SK-N-SH (cell line): ENCODE data around the gene CLIC5. TPM values are rescaled to one million over a fixed set of nuclear protein-coding genes. Genes with fewer than 3 reads are reported as not detected.

ENCODE experiments used
- CTCF ChIA-PET: fragments of 300-600, 350-600 bp; formaldehyde crosslinking; extraction: SDS; loops from one replicate; lab custom pipeline; 2021; lab: Yijun Ruan, JAX
- POLR2A ChIA-PET: fragments of 350-600 bp; sonication (Branson Sonifier 250); formaldehyde crosslinking; extraction: SDS; loops from one replicate; lab custom pipeline; 2020; ENCODE audit warnings: antibody characterized with exemption, inconsistent platforms; lab: Yijun Ruan, JAX
- DNase-seq: peaks from one replicate; pipeline ENCODE4 v3.0.0; 2012
- H2AFZ ChIP-seq: fragments of 200-600 bp; sonication (generic); 2 replicates; pipeline ENCODE4 v1.8.1; 2016; ENCODE audit warnings: antibody characterized with exemption, mild to moderate bottlenecking, low read depth
- H3F3A ChIP-seq: fragments of 200-600 bp; sonication (generic); replicated peaks from 2 replicates; pipeline ENCODE3; 2016; ENCODE audit warnings: antibody characterized with exemption, mild to moderate bottlenecking; ENCODE audit not compliant: insufficient read depth
- H3K27ac ChIP-seq, 2 experiments: fragments of 200-500 bp in 1 of 2; fragments of 200-600 bp in 1 of 2; sonication (Bioruptor generic) in 1 of 2; sonication (generic), shearing (Covaris generic) in 1 of 2; 2 replicates each; pipeline versions ENCODE4 v1.5.1 to v1.6.1; 2014 to 2016; ENCODE audit warnings: low read depth in 2 of 2, inconsistent platforms in 1 of 2, low read length in 1 of 2, mild to moderate bottlenecking in 1 of 2, mixed read lengths in 1 of 2
- H3K27me3 ChIP-seq: fragments of 200-600 bp; sonication (generic), shearing (Covaris generic); 2 replicates; pipeline ENCODE4 v1.6.1; 2016; ENCODE audit warnings: mixed run types; ENCODE audit not compliant: insufficient read depth
- H3K36me3 ChIP-seq, 2 experiments: fragments of 200-500 bp in 1 of 2; fragments of 200-600 bp in 1 of 2; sonication (Bioruptor generic) in 1 of 2; sonication (generic) in 1 of 2; replicated peaks in 1 of 2; 2 replicates each; pipeline versions ENCODE3 to v1.5.1; 2014 to 2016; ENCODE audit warnings: low read length in 1 of 2, mild to moderate bottlenecking in 1 of 2; ENCODE audit not compliant: insufficient read depth in 2 of 2, control insufficient read depth in 1 of 2
- H3K4me1 ChIP-seq, 2 experiments: fragments of 200-500 bp in 1 of 2; fragments of 200-600 bp in 1 of 2; sonication (Bioruptor generic) in 1 of 2; sonication (generic), shearing (Covaris generic) in 1 of 2; 2 replicates each; pipeline versions ENCODE4 v1.5.1 to v1.6.1; 2014 to 2016; ENCODE audit warnings: low read depth in 1 of 2, low read length in 1 of 2, mixed run types in 1 of 2; ENCODE audit not compliant: insufficient read depth in 2 of 2, control insufficient read depth in 1 of 2
- H3K4me2 ChIP-seq: fragments of 200-600 bp; sonication (generic), shearing (Covaris generic); 2 replicates; pipeline ENCODE4 v1.6.1; 2017; ENCODE audit warnings: mixed run types
- H3K4me3 ChIP-seq, 2 experiments: fragments of 200-500 bp in 1 of 2; fragments of 200-600 bp in 1 of 2; sonication (Bioruptor generic) in 1 of 2; sonication (generic), shearing (Covaris generic) in 1 of 2; 2 replicates each; pipeline versions ENCODE4 v1.5.1 to v1.8.1; 2014 to 2016; ENCODE audit warnings: low read depth in 2 of 2, inconsistent platforms in 1 of 2, low read length in 1 of 2, mild to moderate bottlenecking in 1 of 2, mixed read lengths in 1 of 2, moderate library complexity in 1 of 2
- H3K79me2 ChIP-seq: fragments of 200-600 bp; sonication (generic); 2 replicates; pipeline ENCODE4 v1.8.1; 2017; ENCODE audit warnings: mild to moderate bottlenecking; ENCODE audit not compliant: insufficient read depth
- H3K9ac ChIP-seq: fragments of 200-600 bp; sonication (generic); 2 replicates; pipeline ENCODE4 v1.6.1; 2017; ENCODE audit warnings: mixed run types
- H3K9me2 ChIP-seq: fragments of 200-600 bp; sonication (generic); 2 replicates; pipeline ENCODE4 v1.6.1; 2017; ENCODE audit warnings: mixed run types
- H3K9me3 ChIP-seq: fragments of 200-600 bp; sonication (generic); 2 replicates; pipeline ENCODE4 v1.6.1; 2017; ENCODE audit warnings: mixed run types, mild to moderate bottlenecking, moderate library complexity
- H4K20me1 ChIP-seq: fragments of 200-600 bp; sonication (generic); 2 replicates; pipeline ENCODE4 v1.6.1; 2017; ENCODE audit warnings: mild to moderate bottlenecking, mixed run types; ENCODE audit not compliant: insufficient read depth
- EZH2phosphoT487 ChIP-seq: fragments of 200-600 bp; sonication (generic); IDR thresholded peaks from 2 replicates; pipeline ENCODE4 v1.6.1; 2017; ENCODE audit warnings: low read depth, mixed run types, mild to moderate bottlenecking, antibody characterized with exemption, moderate library complexity, borderline replicate concordance
- GABPA ChIP-seq: IDR thresholded peaks from 2 replicates; pipeline ENCODE4 v1.4.0; 2012; ENCODE audit warnings: low read depth, mild to moderate bottlenecking
- MAX ChIP-seq: IDR thresholded peaks from 2 replicates; pipeline ENCODE4 v1.4.0; 2012; ENCODE audit warnings: low read depth
- MXI1 ChIP-seq: IDR thresholded peaks from 2 replicates; pipeline ENCODE4 v1.6.1; 2012; ENCODE audit warnings: mild to moderate bottlenecking, low read depth, low read length, improper control_type of control experiment
- NFIC ChIP-seq: IDR thresholded peaks from 2 replicates; pipeline ENCODE4 v1.4.0; 2012; ENCODE audit warnings: borderline replicate concordance
- RAD21 ChIP-seq: IDR thresholded peaks from 2 replicates; pipeline ENCODE4 v1.6.1; 2012; ENCODE audit warnings: mild to moderate bottlenecking, low read length
- RCOR1 ChIP-seq: fragments of 150-350 bp; IDR thresholded peaks from 2 replicates; pipeline ENCODE4 v1.6.1; 2017; ENCODE audit warnings: antibody characterized with exemption, low read length
- RXRA ChIP-seq: IDR thresholded peaks from 2 replicates; pipeline ENCODE4 v1.4.0; 2012; ENCODE audit warnings: low read depth, mild to moderate bottlenecking, borderline replicate concordance
- SMC3 ChIP-seq: IDR thresholded peaks from 2 replicates; pipeline ENCODE4 v1.6.1; 2012; ENCODE audit warnings: low read depth, low read length, improper control_type of control experiment
- USF1 ChIP-seq: IDR thresholded peaks from 2 replicates; pipeline ENCODE4 v1.4.0; 2012; ENCODE audit warnings: low read depth, borderline replicate concordance
- USF2 ChIP-seq: fragments of 150-350 bp; IDR thresholded peaks from 2 replicates; pipeline ENCODE4 v1.6.1; 2017; ENCODE audit warnings: antibody characterized with exemption, low read length, low read depth, borderline replicate concordance
- YY1 ChIP-seq: IDR thresholded peaks from 2 replicates; pipeline ENCODE4 v1.4.0; 2012; ENCODE audit warnings: low read depth, mild to moderate bottlenecking
- WGBS: methylation state at CpG from one replicate; pipeline ENCODE4 v1.1.6; 2017; ENCODE audit warnings: low lambda C conversion rate; 5-methylcytosine and 5-hydroxymethylcytosine counted together
- polyA plus RNA-seq, 3 experiments: library from polyadenylated mRNA; depleted of rRNA; stranded (reverse); fragments of >200 nt; gene quantifications; 2 replicates each; pipeline ENCODE4 v1.2.3, GENCODE V29; 2012
- TF ChIP-seq, protein P1 (sequence below): fragments of 200-600 bp; sonication (generic); IDR thresholded peaks from 2 replicates; pipeline ENCODE4 v1.6.1; 2017; ENCODE audit warnings: antibody characterized with exemption, mild to moderate bottlenecking, moderate library complexity

CLIC5 gene
- polyA plus RNA-seq, 1 of the 3 experiments (the other 2 are of a cell fraction) = 0.03 TPM

DNA sequence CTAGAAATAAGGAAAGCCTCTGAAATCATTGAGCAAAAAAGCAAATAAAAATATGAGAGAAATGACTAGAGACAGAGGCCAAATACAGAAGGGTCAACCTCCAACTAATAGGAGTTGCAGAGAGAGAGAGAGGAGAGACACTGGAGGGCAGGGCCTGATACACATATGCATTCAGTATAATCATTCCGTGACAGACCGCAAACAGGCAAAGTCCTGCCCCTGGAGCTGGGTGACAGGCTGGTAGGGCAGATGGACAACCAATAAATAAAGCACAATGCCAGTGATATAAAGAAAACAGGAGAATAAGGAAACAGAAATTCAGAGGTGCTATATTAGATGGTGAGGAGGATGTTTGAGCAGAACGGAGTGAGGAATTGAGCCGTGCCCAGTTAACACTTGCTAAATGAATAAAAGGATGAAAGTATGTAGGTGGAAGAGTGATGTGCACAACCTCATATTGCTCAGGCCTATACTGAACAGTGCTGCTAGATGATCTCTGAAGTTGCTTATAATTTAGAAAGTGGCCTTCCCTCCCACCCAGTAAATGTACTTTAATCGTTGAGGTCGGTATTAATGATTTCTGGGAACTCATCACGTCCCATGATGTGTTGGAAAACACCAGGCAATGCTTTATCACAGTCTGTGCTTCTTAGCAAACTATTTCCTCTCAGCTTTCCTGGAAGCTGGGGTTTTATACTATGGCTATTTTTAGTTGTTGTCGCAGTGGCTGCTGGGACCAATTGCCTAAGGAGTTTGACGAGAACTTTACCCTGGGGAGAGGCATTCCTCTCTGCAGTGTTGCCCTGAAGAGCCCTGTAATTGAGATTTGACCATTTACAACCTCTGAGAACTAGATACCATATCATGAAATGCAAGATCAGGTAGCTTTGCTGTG lies 37.6 kb upstream of the CLIC5 start:
- no peak overlapping the region for H3K27ac ChIP-seq
- no peaks in the 10 kb centered on the region for H3F3A ChIP-seq
- H3K36me3 ChIP-seq = no peaks in the 10 kb centered on the region
- no peak overlapping the region for H3K9ac ChIP-seq
- H3K27me3 ChIP-seq = peaks cover 10% of the 10 kb centered on the region; the same call in 1 of the 2 replicates
- no peaks in the 10 kb centered on the region for H4K20me1 ChIP-seq
- TF ChIP-seq USF2 = no peak
- no peak for TF ChIP-seq MXI1
- TF ChIP-seq EZH2phosphoT487 = no peak
- TF ChIP-seq USF1 = no peak
- WGBS = 4% methylated on average over 9 of the region's 9 CpGs
- H3K4me2 ChIP-seq = no peak overlapping the region
- H2AFZ ChIP-seq = no peak overlapping the region
- H3K9me3 ChIP-seq = no peaks in the 10 kb centered on the region
- no peak overlapping the region for H3K4me3 ChIP-seq
- ChIA-PET POLR2A (no interaction called here), CTCF (interaction anchor here (0.8 kb wide), 1 partner anchor 37 kb away, joined by 5 read pairs; no protein-coding TSS in a partner anchor)
- H3K4me1 ChIP-seq = no peaks in the 10 kb centered on the region
- no peak for DNase-seq
- no peaks in the 10 kb centered on the region for H3K9me2 ChIP-seq
- H3K79me2 ChIP-seq = no peaks in the 10 kb centered on the region

DNA sequence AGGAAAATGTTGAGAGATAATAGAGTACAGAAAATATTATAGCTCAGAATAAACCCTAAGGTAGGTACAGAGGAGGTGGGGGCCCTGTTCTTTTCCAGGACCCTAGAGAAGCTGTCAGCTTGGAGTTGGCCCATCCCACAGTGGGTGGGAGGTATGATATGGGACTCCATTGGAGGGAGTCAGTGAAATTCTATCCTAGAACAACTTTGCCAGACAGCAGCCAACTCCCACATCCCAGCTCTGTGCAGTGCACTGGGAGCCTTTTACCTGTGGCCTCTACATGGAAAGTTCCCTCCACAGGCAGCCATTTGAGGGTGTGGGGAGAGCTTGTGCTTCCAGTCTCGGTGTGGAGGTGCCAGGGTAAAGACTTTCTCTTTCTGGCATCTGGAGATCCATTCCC lies 36.8 kb upstream of the CLIC5 start:
- WGBS = 0% methylated on average over 1 of the region's 1 CpG
- Histone ChIP-seq H3K4me1 (no peaks in the 10 kb centered on the region), H4K20me1 (no peaks in the 10 kb centered on the region), H3K9me2 (no peaks in the 10 kb centered on the region), H3K36me3 (no peaks in the 10 kb centered on the region), H3F3A (no peaks in the 10 kb centered on the region), H3K27ac (no peak overlapping the region), H3K4me2 (no peak overlapping the region), H3K27me3 (peaks cover 10% of the 10 kb centered on the region; the same call in 1 of the 2 replicates), H3K79me2 (no peaks in the 10 kb centered on the region), H3K9me3 (no peaks in the 10 kb centered on the region), H3K9ac (no peak overlapping the region), H2AFZ (no peak overlapping the region), H3K4me3 (no peak overlapping the region)
- ChIA-PET POLR2A (no interaction called here), CTCF (interaction anchor here (0.8 kb wide), 1 partner anchor 37 kb away, joined by 5 read pairs; no protein-coding TSS in a partner anchor)
- no peak for DNase-seq
- TF ChIP-seq SMC3 = no peak
- TF ChIP-seq MAX = no peak
- no peak for TF ChIP-seq GABPA

- no peak for DNase-seq
- no peak overlapping the region for H3K9ac ChIP-seq
- H3K27ac ChIP-seq = no peak overlapping the region
- no peaks in the 10 kb centered on the region for H3F3A ChIP-seq
- ChIA-PET CTCF (no interaction called here), POLR2A (no interaction called here)
- H3K4me1 ChIP-seq = no peaks in the 10 kb centered on the region
- H3K4me2 ChIP-seq = no peak overlapping the region
- peaks cover 10% of the 10 kb centered on the region; the same call in 1 of the 2 replicates for H3K27me3 ChIP-seq
- H3K79me2 ChIP-seq = no peaks in the 10 kb centered on the region
- H3K4me3 ChIP-seq = no peak overlapping the region
- H4K20me1 ChIP-seq = no peaks in the 10 kb centered on the region
- no peaks in the 10 kb centered on the region for H3K36me3 ChIP-seq
- no peak overlapping the region for H2AFZ ChIP-seq
- H3K9me3 ChIP-seq = no peaks in the 10 kb centered on the region
- no peaks in the 10 kb centered on the region for H3K9me2 ChIP-seq
- TF ChIP-seq EZH2phosphoT487 (no peak), RXRA (no peak), YY1 (no peak), RAD21 (no peak), NFIC (no peak), RCOR1 (no peak), USF2 (no peak), USF1 (no peak), MAX (no peak)
- TF ChIP-seq, protein P1, sequence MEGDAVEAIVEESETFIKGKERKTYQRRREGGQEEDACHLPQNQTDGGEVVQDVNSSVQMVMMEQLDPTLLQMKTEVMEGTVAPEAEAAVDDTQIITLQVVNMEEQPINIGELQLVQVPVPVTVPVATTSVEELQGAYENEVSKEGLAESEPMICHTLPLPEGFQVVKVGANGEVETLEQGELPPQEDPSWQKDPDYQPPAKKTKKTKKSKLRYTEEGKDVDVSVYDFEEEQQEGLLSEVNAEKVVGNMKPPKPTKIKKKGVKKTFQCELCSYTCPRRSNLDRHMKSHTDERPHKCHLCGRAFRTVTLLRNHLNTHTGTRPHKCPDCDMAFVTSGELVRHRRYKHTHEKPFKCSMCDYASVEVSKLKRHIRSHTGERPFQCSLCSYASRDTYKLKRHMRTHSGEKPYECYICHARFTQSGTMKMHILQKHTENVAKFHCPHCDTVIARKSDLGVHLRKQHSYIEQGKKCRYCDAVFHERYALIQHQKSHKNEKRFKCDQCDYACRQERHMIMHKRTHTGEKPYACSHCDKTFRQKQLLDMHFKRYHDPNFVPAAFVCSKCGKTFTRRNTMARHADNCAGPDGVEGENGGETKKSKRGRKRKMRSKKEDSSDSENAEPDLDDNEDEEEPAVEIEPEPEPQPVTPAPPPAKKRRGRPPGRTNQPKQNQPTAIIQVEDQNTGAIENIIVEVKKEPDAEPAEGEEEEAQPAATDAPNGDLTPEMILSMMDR = no peak
Observed at GRCh38 chr6:46051962-46052361, 36.3 kb upstream of the CLIC5 start.
